HCT116 (cell line): ENCODE results near the gene PSPC1. TPM values are rescaled to one million over a fixed set of nuclear protein-coding genes. Genes with fewer than 3 reads are reported as not detected.
"Not testable (repeated sequence)": the region's sequence is repeated elsewhere in the genome, so short reads cannot be mapped to it uniquely, and the experiment has no call there.

Source experiments
- ATAC-seq: fragments of 200-7000 bp; cut with Tn5 transposase; 2 replicates; pipeline ENCODE4 v1.9.1; 2020; ENCODE audit warnings: mild to moderate bottlenecking, moderate library complexity
- BruUV-seq: library from RNA; stranded (reverse); fragments of 400-500 nt; replicated peaks from 2 replicates; lab custom pipeline; 2021; lab: Mats Ljungman, UMichigan
- CTCF ChIA-PET: fragments of 300-600 bp; sonication (Branson Sonifier 250); formaldehyde crosslinking; loops from one replicate; lab custom pipeline; 2021; ENCODE audit warnings: antibody characterized with exemption; lab: Charles Lee
- POLR2A ChIA-PET: fragments of 300-600, 350-600 bp; sonication (Branson Sonifier 250); formaldehyde crosslinking; loops from one replicate; lab custom pipeline; 2021; ENCODE audit warnings: antibody characterized with exemption; lab: Charles Lee
- RAD21 ChIA-PET, 2 experiments: fragments of 300-600 bp; sonication (Branson Sonifier 250); formaldehyde crosslinking; loops; one replicate each; lab custom pipeline; 2023; ENCODE audit warnings: low total read pairs in 2 of 2; ENCODE audit not compliant: uncharacterized antibody in 2 of 2, unreplicated experiment in 2 of 2, low non-redundant PET in 1 of 2; lab: Charles Lee
- DNase-seq: peaks from one replicate; pipeline ENCODE4 v3.0.0-alpha.2; 2010; ENCODE audit warnings: low read depth, low spot score
- H2AFZ ChIP-seq: fragments of 200-600 bp; shearing (Covaris generic), sonication (generic); 2 replicates; pipeline ENCODE4 v1.6.1; 2017; ENCODE audit warnings: low read depth, mixed run types, mixed read lengths, antibody characterized with exemption, low read length; ENCODE audit not compliant: poor library complexity, severe bottlenecking
- H3K27ac ChIP-seq: 2 replicates; pipeline ENCODE4 v1.5.1; 2012; ENCODE audit warnings: low read depth, low read length
- H3K27me3 ChIP-seq: fragments of 200-600 bp; sonication (generic); 2 replicates; pipeline ENCODE4 v1.6.1; 2016; ENCODE audit warnings: mixed run types, low read length, mixed read lengths; ENCODE audit not compliant: insufficient read depth
- H3K36me3 ChIP-seq, 2 experiments: fragments of 200-500 bp in 1 of 2; fragments of 200-600 bp in 1 of 2; sonication (Bioruptor generic) in 1 of 2; sonication (generic) in 1 of 2; 2 replicates each; pipeline versions ENCODE4 v1.5.1 to v1.6.1; 2014 to 2016; ENCODE audit warnings: low read length in 2 of 2, inconsistent platforms in 1 of 2, mixed read lengths in 1 of 2, mixed run types in 1 of 2; ENCODE audit not compliant: insufficient read depth in 2 of 2, control insufficient read depth in 1 of 2
- H3K4me1 ChIP-seq, 2 experiments: fragments of 200-600 bp in 1 of 2; sonication (generic) in 1 of 2; 2 replicates each; pipeline versions ENCODE4 v1.5.1 to v1.6.1; 2012 to 2017; ENCODE audit warnings: low read length in 2 of 2, inconsistent platforms in 1 of 2, mild to moderate bottlenecking in 1 of 2, mixed read lengths in 1 of 2, mixed run types in 1 of 2, moderate library complexity in 1 of 2; ENCODE audit not compliant: insufficient read depth in 2 of 2, control insufficient read depth in 1 of 2
- H3K4me2 ChIP-seq: fragments of 200-600 bp; sonication (generic); 2 replicates; pipeline ENCODE4 v1.6.1; 2017; ENCODE audit warnings: mixed run types, low read length, mixed read lengths
- H3K4me3 ChIP-seq, 2 experiments: fragments of 200-600 bp in 1 of 2; sonication (generic) in 1 of 2; replicated peaks in 1 of 2; 2 replicates each; pipeline ENCODE4 v1.5.1; 2011 to 2016; ENCODE audit warnings: low read length in 2 of 2, control low read depth in 1 of 2, low read depth in 1 of 2, mild to moderate bottlenecking in 1 of 2, mixed read lengths in 1 of 2, mixed run types in 1 of 2
- H3K79me2 ChIP-seq: fragments of 200-600 bp; sonication (generic); 2 replicates; pipeline ENCODE4 v1.6.1; 2017; ENCODE audit warnings: mild to moderate bottlenecking, mixed run types, low read length, moderate library complexity, mixed read lengths; ENCODE audit not compliant: insufficient read depth
- H3K9ac ChIP-seq: fragments of 200-600 bp; sonication (generic); 2 replicates; pipeline ENCODE4 v1.6.1; 2016; ENCODE audit warnings: low read length, mixed read lengths
- H3K9me2 ChIP-seq: fragments of 200-600 bp; sonication (generic), shearing (Covaris generic); 2 replicates; pipeline ENCODE4 v1.6.1; 2017; ENCODE audit warnings: mixed run types, mild to moderate bottlenecking, moderate library complexity; ENCODE audit not compliant: insufficient read depth
- H3K9me3 ChIP-seq, 2 experiments: fragments of 200-500 bp in 1 of 2; fragments of 200-600 bp in 1 of 2; sonication (Bioruptor generic) in 1 of 2; sonication (generic) in 1 of 2; 2 replicates each; pipeline ENCODE4 v1.6.1; 2014 to 2017; ENCODE audit warnings: low read length in 2 of 2, mixed read lengths in 2 of 2, inconsistent platforms in 1 of 2, low read depth in 1 of 2, mild to moderate bottlenecking in 1 of 2, mixed run types in 1 of 2, moderate library complexity in 1 of 2; ENCODE audit not compliant: control insufficient read depth in 1 of 2, insufficient read depth in 1 of 2
- H4K20me1 ChIP-seq: fragments of 200-600 bp; sonication (generic), shearing (Covaris generic); 2 replicates; pipeline ENCODE4 v1.6.1; 2017; ENCODE audit warnings: mixed run types, mild to moderate bottlenecking, moderate library complexity; ENCODE audit not compliant: insufficient read depth
- CEBPB ChIP-seq: IDR thresholded peaks from 2 replicates; pipeline ENCODE4 v1.6.1; 2012; ENCODE audit warnings: low read depth
- ELF1 ChIP-seq: IDR thresholded peaks from 2 replicates; pipeline ENCODE4 v1.6.1; 2012; ENCODE audit warnings: low read depth, borderline replicate concordance
- EZH2 ChIP-seq: fragments of 200-600 bp; sonication (generic); IDR thresholded peaks from 2 replicates; pipeline ENCODE4 v1.6.1; 2017; ENCODE audit warnings: antibody characterized with exemption, mixed run types
- FOSL1 ChIP-seq: IDR thresholded peaks from 2 replicates; pipeline ENCODE4 v1.6.1; 2012; ENCODE audit warnings: low read depth
- JUND ChIP-seq: IDR thresholded peaks from 2 replicates; pipeline ENCODE4 v1.6.1; 2012
- POLR2AphosphoS5 ChIP-seq: IDR thresholded peaks from 2 replicates; pipeline ENCODE4 v1.6.1; 2011; ENCODE audit warnings: mild to moderate bottlenecking, low read depth, low read length, moderate library complexity
- RAD21 ChIP-seq: IDR thresholded peaks from 2 replicates; pipeline ENCODE4 v1.6.1; 2012; ENCODE audit warnings: low read depth, mild to moderate bottlenecking
- SP1 ChIP-seq: IDR thresholded peaks from 2 replicates; pipeline ENCODE4 v1.6.1; 2012; ENCODE audit warnings: low read depth
- YY1 ChIP-seq: IDR thresholded peaks from 2 replicates; pipeline ENCODE4 v1.6.1; 2011; ENCODE audit warnings: low read length, low read depth, moderate library complexity, mild to moderate bottlenecking; ENCODE audit not compliant: insufficient replicate concordance; ENCODE audit errors: extremely low read depth
- intact Hi-C: fragments of 100-400 bp; cut with micrococcal nuclease; formaldehyde crosslinking; loops from 2 replicates; pipeline ENCODE4 v1.10.0; 2022
- total RNA-seq: library from RNA; stranded (reverse); gene quantifications from one replicate; pipeline ENCODE4 v1.2.1, GENCODE V29; 2021; ENCODE audit not compliant: unreplicated experiment
- TF ChIP-seq, protein P1 (sequence below): IDR thresholded peaks from 2 replicates; pipeline ENCODE4 v1.6.1; 2012

PSPC1 gene
- total RNA-seq, 1 experiment from 2014 or later: 57.7 TPM

- TF ChIP-seq EZH2: no peak
- no peak for TF ChIP-seq CEBPB
- TF ChIP-seq, protein P1, sequence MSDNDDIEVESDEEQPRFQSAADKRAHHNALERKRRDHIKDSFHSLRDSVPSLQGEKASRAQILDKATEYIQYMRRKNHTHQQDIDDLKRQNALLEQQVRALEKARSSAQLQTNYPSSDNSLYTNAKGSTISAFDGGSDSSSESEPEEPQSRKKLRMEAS: no peak
- TF ChIP-seq POLR2AphosphoS5: no peak
- no peak for TF ChIP-seq SP1
- TF ChIP-seq FOSL1: no peak
These were observed 86.9 kb downstream of the PSPC1 start (continued) for GRCh38 chr13:19695829-19696228.

- Histone ChIP-seq H3K36me3 (no peaks in the 10 kb centered on the region), H3K27me3 (no peaks in the 10 kb centered on the region), H4K20me1 (no peaks in the 10 kb centered on the region), H3K79me2 (peaks cover 24% of the 10 kb centered on the region), H3K27ac (no peak overlapping the region), H3K9ac (no peak overlapping the region), H3K9me3 (no peaks in the 10 kb centered on the region), H3K9me2 (no peaks in the 10 kb centered on the region), H3K4me1 (peaks cover 13 to 20% of the 10 kb centered on the region in 2 experiments), H2AFZ (no peak overlapping the region), H3K4me2 (no peak overlapping the region), H3K4me3 (no peak overlapping the region)
- ATAC-seq (no peak), DNase-seq (no peak)
- ChIA-PET RAD21 (no interaction called here), POLR2A (no interaction called here), CTCF (no interaction called here)
- intact Hi-C loops: loop anchor here (5.0 kb wide), 1 partner anchor 48 kb away; no protein-coding TSS in a partner anchor
- BruUV-seq: no TSS peak
- TF ChIP-seq JUND: no peak
- TF ChIP-seq RAD21: no peak
- no peak for TF ChIP-seq ELF1
- TF ChIP-seq YY1: no peak
These were observed 87.3 kb downstream of the PSPC1 start for GRCh38 chr13:19695428-19695827.

DNA sequence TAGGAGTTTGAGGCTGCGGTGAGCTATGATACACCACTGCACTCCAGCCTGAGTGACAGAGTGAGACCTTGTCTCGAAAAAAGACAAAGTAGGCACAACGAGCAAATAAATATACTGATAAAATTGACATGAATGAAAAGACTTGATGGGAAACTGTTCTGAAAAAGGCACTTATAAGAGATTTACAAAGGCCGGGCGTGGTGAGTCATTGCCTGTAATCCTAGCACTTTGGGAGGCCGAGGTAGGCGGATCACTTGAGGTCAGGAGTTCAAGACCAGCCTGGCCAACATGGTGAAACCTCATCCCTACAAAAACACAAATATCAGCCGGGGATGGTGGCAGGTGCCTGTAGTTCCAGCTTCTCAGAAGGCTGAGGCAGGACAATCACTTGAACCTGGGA, 91.3 kb downstream of the PSPC1 start:
- BruUV-seq, H3K27ac ChIP-seq, H2AFZ ChIP-seq, H3K4me3 ChIP-seq, H4K20me1 ChIP-seq, RAD21 ChIA-PET, CTCF ChIA-PET, DNase-seq, H3K9me3 ChIP-seq, POLR2A ChIA-PET, H3K27me3 ChIP-seq, intact Hi-C loops, H3K9ac ChIP-seq, H3K9me2 ChIP-seq, H3K36me3 ChIP-seq: not testable (repeated sequence)
- peaks cover 21% of the 10 kb centered on the region for H3K79me2 ChIP-seq
- ATAC-seq: peak; percentile 50
- peaks cover 13 to 20% of the 10 kb centered on the region in 2 experiments for H3K4me1 ChIP-seq
- peak overlapping the region; percentile 25 for H3K4me2 ChIP-seq
